CD14-positive monocyte (primary cell): ENCODE data around the gene BRIP1. TPM values are rescaled to one million over a fixed set of nuclear protein-coding genes. Genes with fewer than 3 reads are reported as not detected.
"Not testable (repeated sequence)": the region's sequence is repeated elsewhere in the genome, so short reads cannot be mapped to it uniquely, and the experiment has no call there.

Source experiments
- DNase-seq, 3 donors: peaks; one replicate each; pipeline ENCODE4 v3.0.0-alpha.2; 2011 to 2022
- H2AFZ ChIP-seq: 2 replicates; pipeline ENCODE4 v1.6.0; 2012; ENCODE audit warnings: mild to moderate bottlenecking, low read depth, low read length, inconsistent platforms; ENCODE audit not compliant: insufficient read depth, poor library complexity, severe bottlenecking
- H3K27ac ChIP-seq, 2 donors: 1 replicate in 1 of 2; 2 replicates in 1 of 2; pipeline ENCODE4 v1.5.1; 2012 to 2013; ENCODE audit warnings: low read length in 2 of 2, control low read depth in 1 of 2, inconsistent platforms in 1 of 2, low read depth in 1 of 2, mild to moderate bottlenecking in 1 of 2
- H3K27me3 ChIP-seq, 2 donors: one replicate each; pipeline versions ENCODE4 v1.6.0 to v1.6.1; 2011 to 2013; ENCODE audit warnings: low read length in 2 of 2; ENCODE audit not compliant: control insufficient read depth in 2 of 2, insufficient read depth in 2 of 2
- H3K36me3 ChIP-seq, 2 donors: replicated peaks in 1 of 2; 1 replicate in 1 of 2; 2 replicates in 1 of 2; pipeline versions ENCODE4 v1.5.1 to v1.6.1; 2012 to 2013; ENCODE audit warnings: low read length in 2 of 2, control low read depth in 1 of 2, inconsistent platforms in 1 of 2, mild to moderate bottlenecking in 1 of 2; ENCODE audit not compliant: insufficient read depth in 2 of 2, control insufficient read depth in 1 of 2
- H3K4me1 ChIP-seq, 2 donors: 1 replicate in 1 of 2; 2 replicates in 1 of 2; pipeline versions ENCODE4 v1.5.1 to v1.6.1; 2012 to 2013; ENCODE audit warnings: low read length in 2 of 2, control low read depth in 1 of 2, inconsistent platforms in 1 of 2, mild to moderate bottlenecking in 1 of 2, moderate library complexity in 1 of 2; ENCODE audit not compliant: insufficient read depth in 2 of 2, control insufficient read depth in 1 of 2
- H3K4me2 ChIP-seq: replicated peaks from 2 replicates; pipeline ENCODE3; 2012; ENCODE audit warnings: low read length, moderate library complexity, mild to moderate bottlenecking; ENCODE audit not compliant: poor library complexity, severe bottlenecking; ENCODE audit errors: extremely low read depth
- H3K4me3 ChIP-seq, 3 experiments: fragments of 200-600 bp in 1 of 3; sonication (generic) in 1 of 3; replicated peaks in 1 of 3; 1 replicate in 2 of 3; 2 replicates in 1 of 3; pipeline ENCODE4 v1.5.1; 2011 to 2013; ENCODE audit warnings: low read length in 3 of 3, mild to moderate bottlenecking in 3 of 3, control low read depth in 2 of 3, low read depth in 2 of 3, inconsistent platforms in 1 of 3, moderate library complexity in 1 of 3
- H3K79me2 ChIP-seq: 2 replicates; pipeline ENCODE4 v1.6.0; 2012; ENCODE audit warnings: mild to moderate bottlenecking, control low read depth, inconsistent platforms, low read length, moderate library complexity; ENCODE audit not compliant: insufficient read depth
- H3K9ac ChIP-seq: 2 replicates; pipeline ENCODE4 v1.6.0; 2017; ENCODE audit warnings: low read length, mild to moderate bottlenecking; ENCODE audit not compliant: insufficient read depth, poor library complexity, severe bottlenecking
- H3K9me3 ChIP-seq, 2 donors: replicated peaks in 1 of 2; 1 replicate in 1 of 2; 2 replicates in 1 of 2; pipeline versions ENCODE4 v1.5.1 to v1.6.1; 2012 to 2013; ENCODE audit warnings: low read length in 2 of 2, control low read depth in 1 of 2; ENCODE audit not compliant: control insufficient read depth in 1 of 2, insufficient read depth in 1 of 2
- H4K20me1 ChIP-seq: 2 replicates; pipeline ENCODE4 v1.6.0; 2012; ENCODE audit warnings: mild to moderate bottlenecking, low read length, control low read depth, moderate library complexity; ENCODE audit not compliant: insufficient read depth
- H3K27ac Mint-ChIP-seq, 7 donors: one replicate each; pipeline ENCODE4 v1.8.0; 2020; ENCODE audit warnings: mild to moderate bottlenecking in 7 of 7, mixed read lengths in 7 of 7, moderate library complexity in 6 of 7, inconsistent platforms in 2 of 7
- H3K27me3 Mint-ChIP-seq, 3 donors: one replicate each; pipeline ENCODE4 v1.8.0; 2021 to 2022; ENCODE audit warnings: low read depth in 3 of 3, mild to moderate bottlenecking in 3 of 3, mixed read lengths in 3 of 3, moderate library complexity in 3 of 3, inconsistent platforms in 1 of 3
- H3K36me3 Mint-ChIP-seq, 2 donors: one replicate each; pipeline ENCODE4 v1.8.0; 2020; ENCODE audit warnings: mixed read lengths in 2 of 2, inconsistent platforms in 1 of 2, mild to moderate bottlenecking in 1 of 2
- H3K4me1 Mint-ChIP-seq: one replicate; pipeline ENCODE4 v1.8.0; 2020; ENCODE audit warnings: mild to moderate bottlenecking, mixed read lengths
- H3K4me3 Mint-ChIP-seq, 2 donors: one replicate each; pipeline ENCODE4 v1.8.0; 2020; ENCODE audit warnings: mild to moderate bottlenecking in 2 of 2, mixed read lengths in 2 of 2, moderate library complexity in 1 of 2
- H3K9me3 Mint-ChIP-seq, 7 donors: one replicate each; pipeline ENCODE4 v1.8.0; 2020 to 2022; ENCODE audit warnings: mixed read lengths in 7 of 7, mild to moderate bottlenecking in 6 of 7, moderate library complexity in 6 of 7, inconsistent platforms in 2 of 7
- CTCF ChIP-seq: fragments of 200-600 bp; IDR thresholded peaks from one replicate; pipeline ENCODE4 v1.8.0; 2022; ENCODE audit warnings: antibody characterized with exemption, mild to moderate bottlenecking
- WGBS: methylation state at CpG from one replicate; pipeline ENCODE4 v1.1.5; 2013; ENCODE audit warnings: missing lambda C conversion rate; ENCODE audit not compliant: insufficient coverage; 5-methylcytosine and 5-hydroxymethylcytosine counted together
- intact Hi-C, 2 donors: fragments of 100-400 bp; cut with micrococcal nuclease; formaldehyde crosslinking; loops; one replicate each; pipeline versions ENCODE4 v1.15.0 to v1.15.1; 2023
- polyA plus RNA-seq, 3 donors: library from polyadenylated mRNA; depleted of rRNA in 1 of 3; unstranded in 2 of 3; stranded (reverse) in 1 of 3; fragments of 300-500 nt in 2 of 3; fragments of >200 nt in 1 of 3; fragmentation: Illumina TruSeq in 2 of 3; gene quantifications; 1 replicate in 2 of 3; 2 replicates in 1 of 3; pipeline ENCODE4 v1.2.3, GENCODE V29; 2012 to 2021

BRIP1 gene
- polyA plus RNA-seq, 3 donors, result 0.11 to 0.12 TPM; not detected in 1

- H3K4me3 Mint-ChIP-seq, result no peak overlapping the region
- Histone ChIP-seq H3K4me2 (no peak overlapping the region), H3K9ac (no peak overlapping the region), H2AFZ (no peak overlapping the region), H4K20me1 (no peaks in the 10 kb centered on the region), H3K27ac (no peak overlapping the region), H3K9me3 (peaks cover 8 to 10% of the 10 kb centered on the region in 2 donors), H3K79me2 (no peaks in the 10 kb centered on the region), H3K4me3 (no peak overlapping the region), H3K36me3 (peaks cover 0 to 17% of the 10 kb centered on the region in 2 donors), H3K27me3 (no peaks in the 10 kb centered on the region), H3K4me1 (no peaks in the 10 kb centered on the region)
- DNase-seq, result no peak
- no peak overlapping the region for H3K27ac Mint-ChIP-seq
- no peaks in the 10 kb centered on the region for H3K4me1 Mint-ChIP-seq
- intact Hi-C loops, result no loop called here
- H3K27me3 Mint-ChIP-seq, result no peaks in the 10 kb centered on the region
- H3K36me3 Mint-ChIP-seq, result peaks cover 15 to 30% of the 10 kb centered on the region in 2 donors
- no peak for TF ChIP-seq CTCF
- peaks cover 7 to 30% (median 12%) of the 10 kb centered on the region in 7 donors for H3K9me3 Mint-ChIP-seq
- WGBS, result no CpG with 5 or more reads among the region's 2 CpGs
These were observed 140.9 kb downstream of the BRIP1 start for GRCh38 chr17:61722398-61722797.

- Histone ChIP-seq H3K36me3 (peaks cover 0 to 16% of the 10 kb centered on the region in 2 donors), H3K4me2 (no peak overlapping the region), H3K9ac (no peak overlapping the region), H3K9me3 (peaks cover 8 to 15% of the 10 kb centered on the region in 2 donors), H2AFZ (no peak overlapping the region), H3K27me3 (no peaks in the 10 kb centered on the region), H3K79me2 (no peaks in the 10 kb centered on the region), H3K27ac (no peak overlapping the region), H4K20me1 (no peaks in the 10 kb centered on the region), H3K4me1 (no peaks in the 10 kb centered on the region), H3K4me3 (no peak overlapping the region)
- intact Hi-C loops, result no loop called here
- no CpG with 5 or more reads among the region's 4 CpGs for WGBS
- TF ChIP-seq CTCF, result no peak
- Mint-ChIP-seq H3K36me3 (peaks cover 8 to 38% of the 10 kb centered on the region in 2 donors), H3K4me3 (no peak overlapping the region), H3K27ac (no peak overlapping the region), H3K4me1 (no peaks in the 10 kb centered on the region), H3K27me3 (no peaks in the 10 kb centered on the region), H3K9me3 (peaks cover 10 to 39% (median 19%) of the 10 kb centered on the region in 7 donors)
- no peak for DNase-seq
These were observed 143.1 kb downstream of the BRIP1 start for GRCh38 chr17:61720016-61720795.

GRCh38 chr17:61719220-61719619 is 144.1 kb downstream of the BRIP1 start:
- H2AFZ ChIP-seq, H3K4me1 ChIP-seq, intact Hi-C loops, H3K27ac ChIP-seq, H3K27ac Mint-ChIP-seq, H3K4me3 ChIP-seq, H3K79me2 ChIP-seq, H3K27me3 ChIP-seq, H3K4me2 ChIP-seq, H3K27me3 Mint-ChIP-seq, H3K4me1 Mint-ChIP-seq, DNase-seq, H3K9ac ChIP-seq, H3K4me3 Mint-ChIP-seq, H4K20me1 ChIP-seq: not testable (repeated sequence)
- peaks cover 8 to 43% of the 10 kb centered on the region in 2 donors for H3K36me3 Mint-ChIP-seq
- Histone ChIP-seq H3K9me3 (peaks cover 8 to 15% of the 10 kb centered on the region in 2 donors), H3K36me3 (peaks cover 0 to 16% of the 10 kb centered on the region in 2 donors)
- WGBS, result 100% methylated on average over 2 of the region's 8 CpGs
- peaks cover 10 to 39% (median 19%) of the 10 kb centered on the region in 7 donors for H3K9me3 Mint-ChIP-seq
